K562 (cell line): Measurements from ENCODE around the gene RALGAPB. TPM values are rescaled to one million over a fixed set of nuclear protein-coding genes. Genes with fewer than 3 reads are reported as not detected.
A peak's percentile ranks its signal among the peaks of the same experiment; 100 is the strongest.

Experiments
- CEBPB ChIP-seq: fragments of 450-650 bp; IDR thresholded peaks from 2 replicates; pipeline ENCODE4 v1.6.1; 2016; ENCODE audit warnings: missing genetic modification characterization, missing compliant biosample characterization
- KLF10 ChIP-seq: fragments of 250-450 bp; sonication (Bioruptor Pico); IDR thresholded peaks from 2 replicates; pipeline ENCODE4 v1.6.1; 2021; ENCODE audit warnings: matching md5 sums
- NFRKB ChIP-seq: fragments of 450-650 bp; IDR thresholded peaks from 2 replicates; pipeline ENCODE4 v1.6.1; 2016; ENCODE audit warnings: low read depth
- PHB ChIP-seq: fragments of 250-450 bp; sonication (Bioruptor Pico); IDR thresholded peaks from 2 replicates; pipeline ENCODE4 v1.5.0; 2021
- POLR2A ChIP-seq: fragments of 450-650 bp; conservative IDR thresholded peaks from 2 replicates; pipeline ENCODE4 v1.6.1; 2016
- POLR2AphosphoS2 ChIP-seq: IDR thresholded peaks from 2 replicates; pipeline ENCODE4 v1.6.1; 2012; ENCODE audit warnings: low read length, improper control_type of control experiment
- POU5F1 ChIP-seq: fragments of 150-350 bp; IDR thresholded peaks from 2 replicates; pipeline ENCODE4 v1.6.1; 2014; ENCODE audit warnings: borderline replicate concordance, low read length, low read depth, mild to moderate bottlenecking; ENCODE audit not compliant: partially characterized antibody
- ZBED1 ChIP-seq: IDR thresholded peaks from 2 replicates; pipeline ENCODE4 v1.6.1; 2014
- ZBTB8A ChIP-seq: fragments of 450-650 bp; IDR thresholded peaks from 2 replicates; pipeline ENCODE4 v1.6.1; 2018; ENCODE audit warnings: mild to moderate bottlenecking, moderate library complexity; ENCODE audit not compliant: partially characterized antibody
- polyA plus RNA-seq, 8 experiments: library from polyadenylated mRNA; depleted of rRNA in 4 of 8; stranded (reverse) in 5 of 8; unstranded in 3 of 8; fragments of >200 nt; fragmentation: Nextera tagmentation in 2 of 8; fragmentation: Illumina TruSeq in 1 of 8; extraction: Ambion mirVana in 2 of 8; extraction: Trizol in 1 of 8; gene quantifications; 2 replicates each; pipeline versions ENCODE4 v1.2.1 to v1.2.3, GENCODE V29; 2011 to 2014; ENCODE audit warnings: inconsistent platforms in 1 of 8, missing spikeins in 1 of 8
- total RNA-seq, 7 experiments: library from RNA; depleted of rRNA in 6 of 7; stranded (reverse); fragments of >200 nt in 6 of 7; fragmentation: Illumina TruSeq in 2 of 7; extraction: Trizol in 2 of 7; gene quantifications; 2 replicates each; pipeline versions ENCODE4 v1.2.1 to v1.2.3, GENCODE V29; 2011 to 2021; ENCODE audit warnings: low replicate concordance in 1 of 7
- TF ChIP-seq, protein P1 (sequence below): fragments of 250-450 bp; sonication (Bioruptor Pico); IDR thresholded peaks from 2 replicates; pipeline ENCODE4 v1.5.1; 2021; ENCODE audit warnings: mild to moderate bottlenecking
- TF ChIP-seq, protein P2 (sequence below): IDR thresholded peaks from 3 replicates; pipeline ENCODE4 v1.6.1; 2011; ENCODE audit warnings: borderline replicate concordance, mild to moderate bottlenecking, moderate library complexity; ENCODE audit not compliant: insufficient read length; ENCODE audit errors: extremely low read depth
- TF ChIP-seq, protein P3 (sequence below): fragments of 250-450 bp; sonication (Bioruptor Pico); IDR thresholded peaks from 2 replicates; pipeline ENCODE4 v1.8.0; 2022; ENCODE audit warnings: inconsistent platforms, mild to moderate bottlenecking, moderate library complexity, borderline replicate concordance
- TF ChIP-seq, protein P4 (sequence below): fragments of 250-450 bp; sonication (Bioruptor Pico); IDR thresholded peaks from 2 replicates; pipeline ENCODE4 v1.6.1; 2021; ENCODE audit warnings: mild to moderate bottlenecking
- TF ChIP-seq, protein P5 (sequence below): sonication (generic); formaldehyde crosslinking; IDR thresholded peaks from 2 replicates; pipeline ENCODE4 v1.8.1; 2023; ENCODE audit warnings: mild to moderate bottlenecking, missing genetic modification reagents
- TF ChIP-seq, protein P6 (sequence below): fragments of 450-650 bp; IDR thresholded peaks from 2 replicates; pipeline ENCODE4 v1.6.1; 2017; ENCODE audit warnings: antibody characterized with exemption, mild to moderate bottlenecking

Gene RALGAPB
- total and polyA plus RNA-seq, 9 of the 15 experiments (the other 6 are each of a cell fraction or from before 2014, with no cell fraction given): 4.3 to 25.6 (median 13.6) TPM

DNA sequence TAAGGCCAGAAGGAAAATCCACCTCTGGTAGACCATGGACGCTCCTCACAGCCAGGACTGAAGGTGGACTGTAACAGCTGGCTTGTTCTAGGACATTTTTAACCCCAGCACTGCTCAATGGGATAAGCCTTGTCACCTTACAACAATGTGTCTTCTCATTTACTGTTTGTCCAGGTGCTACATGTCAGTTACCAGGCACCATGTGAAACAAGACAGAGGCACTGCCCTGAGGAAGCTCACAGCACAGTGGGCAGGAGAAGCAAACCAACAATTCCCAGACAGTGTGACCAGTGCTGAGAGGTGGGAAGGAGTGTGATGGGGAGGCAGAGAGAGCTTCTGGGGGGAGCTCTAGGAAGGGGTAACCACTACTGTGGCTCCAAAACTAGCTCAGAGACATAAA, 48.2 kb upstream of the RALGAPB start (continued):
- TF ChIP-seq, protein P1, sequence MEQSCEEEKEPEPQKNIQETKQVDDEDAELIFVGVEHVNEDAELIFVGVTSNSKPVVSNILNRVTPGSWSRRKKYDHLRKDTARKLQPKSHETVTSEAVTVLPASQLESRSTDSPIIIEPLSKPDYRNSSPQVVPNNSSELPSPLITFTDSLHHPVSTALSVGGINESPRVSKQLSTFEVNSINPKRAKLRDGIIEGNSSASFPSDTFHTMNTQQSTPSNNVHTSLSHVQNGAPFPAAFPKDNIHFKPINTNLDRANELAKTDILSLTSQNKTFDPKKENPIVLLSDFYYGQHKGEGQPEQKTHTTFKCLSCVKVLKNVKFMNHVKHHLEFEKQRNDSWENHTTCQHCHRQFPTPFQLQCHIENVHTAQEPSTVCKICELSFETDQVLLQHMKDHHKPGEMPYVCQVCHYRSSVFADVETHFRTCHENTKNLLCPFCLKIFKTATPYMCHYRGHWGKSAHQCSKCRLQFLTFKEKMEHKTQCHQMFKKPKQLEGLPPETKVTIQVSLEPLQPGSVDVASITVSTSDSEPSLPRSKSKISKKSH (CRISPR knock-in tag): no peak
- TF ChIP-seq, protein P2, sequence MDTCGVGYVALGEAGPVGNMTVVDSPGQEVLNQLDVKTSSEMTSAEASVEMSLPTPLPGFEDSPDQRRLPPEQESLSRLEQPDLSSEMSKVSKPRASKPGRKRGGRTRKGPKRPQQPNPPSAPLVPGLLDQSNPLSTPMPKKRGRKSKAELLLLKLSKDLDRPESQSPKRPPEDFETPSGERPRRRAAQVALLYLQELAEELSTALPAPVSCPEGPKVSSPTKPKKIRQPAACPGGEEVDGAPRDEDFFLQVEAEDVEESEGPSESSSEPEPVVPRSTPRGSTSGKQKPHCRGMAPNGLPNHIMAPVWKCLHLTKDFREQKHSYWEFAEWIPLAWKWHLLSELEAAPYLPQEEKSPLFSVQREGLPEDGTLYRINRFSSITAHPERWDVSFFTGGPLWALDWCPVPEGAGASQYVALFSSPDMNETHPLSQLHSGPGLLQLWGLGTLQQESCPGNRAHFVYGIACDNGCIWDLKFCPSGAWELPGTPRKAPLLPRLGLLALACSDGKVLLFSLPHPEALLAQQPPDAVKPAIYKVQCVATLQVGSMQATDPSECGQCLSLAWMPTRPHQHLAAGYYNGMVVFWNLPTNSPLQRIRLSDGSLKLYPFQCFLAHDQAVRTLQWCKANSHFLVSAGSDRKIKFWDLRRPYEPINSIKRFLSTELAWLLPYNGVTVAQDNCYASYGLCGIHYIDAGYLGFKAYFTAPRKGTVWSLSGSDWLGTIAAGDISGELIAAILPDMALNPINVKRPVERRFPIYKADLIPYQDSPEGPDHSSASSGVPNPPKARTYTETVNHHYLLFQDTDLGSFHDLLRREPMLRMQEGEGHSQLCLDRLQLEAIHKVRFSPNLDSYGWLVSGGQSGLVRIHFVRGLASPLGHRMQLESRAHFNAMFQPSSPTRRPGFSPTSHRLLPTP: no peak
- TF ChIP-seq, protein P3, sequence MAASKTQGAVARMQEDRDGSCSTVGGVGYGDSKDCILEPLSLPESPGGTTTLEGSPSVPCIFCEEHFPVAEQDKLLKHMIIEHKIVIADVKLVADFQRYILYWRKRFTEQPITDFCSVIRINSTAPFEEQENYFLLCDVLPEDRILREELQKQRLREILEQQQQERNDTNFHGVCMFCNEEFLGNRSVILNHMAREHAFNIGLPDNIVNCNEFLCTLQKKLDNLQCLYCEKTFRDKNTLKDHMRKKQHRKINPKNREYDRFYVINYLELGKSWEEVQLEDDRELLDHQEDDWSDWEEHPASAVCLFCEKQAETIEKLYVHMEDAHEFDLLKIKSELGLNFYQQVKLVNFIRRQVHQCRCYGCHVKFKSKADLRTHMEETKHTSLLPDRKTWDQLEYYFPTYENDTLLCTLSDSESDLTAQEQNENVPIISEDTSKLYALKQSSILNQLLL (CRISPR knock-in tag): no peak
- TF ChIP-seq POU5F1 (no peak), POLR2AphosphoS2 (peak; percentile 27; the same call in 1 of the 2 replicates), CEBPB (no peak), ZBED1 (no peak), NFRKB (no peak), KLF10 (no peak), PHB (CRISPR knock-in tag) (no peak), POLR2A (peak; percentile 55), ZBTB8A (no peak)
- TF ChIP-seq, protein P4, sequence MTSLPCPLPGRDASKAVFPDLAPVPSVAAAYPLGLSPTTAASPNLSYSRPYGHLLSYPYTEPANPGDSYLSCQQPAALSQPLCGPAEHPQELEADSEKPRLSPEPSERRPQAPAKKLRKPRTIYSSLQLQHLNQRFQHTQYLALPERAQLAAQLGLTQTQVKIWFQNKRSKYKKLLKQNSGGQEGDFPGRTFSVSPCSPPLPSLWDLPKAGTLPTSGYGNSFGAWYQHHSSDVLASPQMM: no peak
- TF ChIP-seq, protein P5, sequence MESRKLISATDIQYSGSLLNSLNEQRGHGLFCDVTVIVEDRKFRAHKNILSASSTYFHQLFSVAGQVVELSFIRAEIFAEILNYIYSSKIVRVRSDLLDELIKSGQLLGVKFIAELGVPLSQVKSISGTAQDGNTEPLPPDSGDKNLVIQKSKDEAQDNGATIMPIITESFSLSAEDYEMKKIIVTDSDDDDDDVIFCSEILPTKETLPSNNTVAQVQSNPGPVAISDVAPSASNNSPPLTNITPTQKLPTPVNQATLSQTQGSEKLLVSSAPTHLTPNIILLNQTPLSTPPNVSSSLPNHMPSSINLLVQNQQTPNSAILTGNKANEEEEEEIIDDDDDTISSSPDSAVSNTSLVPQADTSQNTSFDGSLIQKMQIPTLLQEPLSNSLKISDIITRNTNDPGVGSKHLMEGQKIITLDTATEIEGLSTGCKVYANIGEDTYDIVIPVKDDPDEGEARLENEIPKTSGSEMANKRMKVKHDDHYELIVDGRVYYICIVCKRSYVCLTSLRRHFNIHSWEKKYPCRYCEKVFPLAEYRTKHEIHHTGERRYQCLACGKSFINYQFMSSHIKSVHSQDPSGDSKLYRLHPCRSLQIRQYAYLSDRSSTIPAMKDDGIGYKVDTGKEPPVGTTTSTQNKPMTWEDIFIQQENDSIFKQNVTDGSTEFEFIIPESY (CRISPR knock-in tag): no peak
- TF ChIP-seq, protein P6, sequence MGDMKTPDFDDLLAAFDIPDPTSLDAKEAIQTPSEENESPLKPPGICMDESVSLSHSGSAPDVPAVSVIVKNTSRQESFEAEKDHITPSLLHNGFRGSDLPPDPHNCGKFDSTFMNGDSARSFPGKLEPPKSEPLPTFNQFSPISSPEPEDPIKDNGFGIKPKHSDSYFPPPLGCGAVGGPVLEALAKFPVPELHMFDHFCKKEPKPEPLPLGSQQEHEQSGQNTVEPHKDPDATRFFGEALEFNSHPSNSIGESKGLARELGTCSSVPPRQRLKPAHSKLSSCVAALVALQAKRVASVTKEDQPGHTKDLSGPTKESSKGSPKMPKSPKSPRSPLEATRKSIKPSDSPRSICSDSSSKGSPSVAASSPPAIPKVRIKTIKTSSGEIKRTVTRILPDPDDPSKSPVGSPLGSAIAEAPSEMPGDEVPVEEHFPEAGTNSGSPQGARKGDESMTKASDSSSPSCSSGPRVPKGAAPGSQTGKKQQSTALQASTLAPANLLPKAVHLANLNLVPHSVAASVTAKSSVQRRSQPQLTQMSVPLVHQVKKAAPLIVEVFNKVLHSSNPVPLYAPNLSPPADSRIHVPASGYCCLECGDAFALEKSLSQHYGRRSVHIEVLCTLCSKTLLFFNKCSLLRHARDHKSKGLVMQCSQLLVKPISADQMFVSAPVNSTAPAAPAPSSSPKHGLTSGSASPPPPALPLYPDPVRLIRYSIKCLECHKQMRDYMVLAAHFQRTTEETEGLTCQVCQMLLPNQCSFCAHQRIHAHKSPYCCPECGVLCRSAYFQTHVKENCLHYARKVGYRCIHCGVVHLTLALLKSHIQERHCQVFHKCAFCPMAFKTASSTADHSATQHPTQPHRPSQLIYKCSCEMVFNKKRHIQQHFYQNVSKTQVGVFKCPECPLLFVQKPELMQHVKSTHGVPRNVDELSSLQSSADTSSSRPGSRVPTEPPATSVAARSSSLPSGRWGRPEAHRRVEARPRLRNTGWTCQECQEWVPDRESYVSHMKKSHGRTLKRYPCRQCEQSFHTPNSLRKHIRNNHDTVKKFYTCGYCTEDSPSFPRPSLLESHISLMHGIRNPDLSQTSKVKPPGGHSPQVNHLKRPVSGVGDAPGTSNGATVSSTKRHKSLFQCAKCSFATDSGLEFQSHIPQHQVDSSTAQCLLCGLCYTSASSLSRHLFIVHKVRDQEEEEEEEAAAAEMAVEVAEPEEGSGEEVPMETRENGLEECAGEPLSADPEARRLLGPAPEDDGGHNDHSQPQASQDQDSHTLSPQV: no peak
